HEK293T (cell line): ENCODE data around the gene FADD.
"Not testable (repeated sequence)": the region's sequence is repeated elsewhere in the genome, so short reads cannot be mapped to it uniquely, and the experiment has no call there.

ENCODE experiments used
- CTCF ChIA-PET: fragments of 350-600 bp; formaldehyde crosslinking; extraction: SDS; loops from one replicate; lab custom pipeline; 2021; ENCODE audit warnings: antibody characterized with exemption, inconsistent platforms; lab: Yijun Ruan, JAX
- POLR2A ChIA-PET: fragments of 350-600 bp; formaldehyde crosslinking; extraction: SDS; loops from one replicate; lab custom pipeline; 2020; ENCODE audit warnings: antibody characterized with exemption, inconsistent platforms; lab: Yijun Ruan, JAX
- DNase-seq: peaks from one replicate; pipeline ENCODE4 v3.0.0; 2012; ENCODE audit warnings: mixed read lengths; ENCODE audit errors: extremely low spot score
- ARNT ChIP-seq: fragments of 450-650 bp; IDR thresholded peaks from 2 replicates; pipeline ENCODE4 v1.6.1; 2017; ENCODE audit warnings: mild to moderate bottlenecking
- BHLHE40 ChIP-seq: fragments of 450-650 bp; IDR thresholded peaks from 2 replicates; pipeline ENCODE4 v1.6.1; 2016; ENCODE audit warnings: mild to moderate bottlenecking, moderate library complexity, borderline replicate concordance
- CTBP1 ChIP-seq: fragments of 450-650 bp; IDR thresholded peaks from 2 replicates; pipeline ENCODE4 v1.6.1; 2016; ENCODE audit warnings: borderline replicate concordance
- ELF4 ChIP-seq: fragments of 450-650 bp; IDR thresholded peaks from 2 replicates; pipeline ENCODE4 v1.6.1; 2017; ENCODE audit warnings: antibody characterized with exemption
- FOXA1 ChIP-seq: fragments of 450-650 bp; IDR thresholded peaks from 2 replicates; pipeline ENCODE4 v1.6.1; 2016; ENCODE audit warnings: mild to moderate bottlenecking
- FOXK2 ChIP-seq: fragments of 450-650 bp; IDR thresholded peaks from 2 replicates; pipeline ENCODE4 v1.6.1; 2016; ENCODE audit warnings: mild to moderate bottlenecking
- FOXM1 ChIP-seq: fragments of 450-650 bp; IDR thresholded peaks from 2 replicates; pipeline ENCODE4 v1.6.1; 2017; ENCODE audit warnings: mild to moderate bottlenecking, borderline replicate concordance
- HDGF ChIP-seq: fragments of 450-650 bp; IDR thresholded peaks from 2 replicates; pipeline ENCODE4 v1.6.1; 2017; ENCODE audit warnings: antibody characterized with exemption, borderline replicate concordance
- L3MBTL2 ChIP-seq: fragments of 450-650 bp; conservative IDR thresholded peaks from 2 replicates; pipeline ENCODE4 v1.6.1; 2016; ENCODE audit warnings: mild to moderate bottlenecking
- LEF1 ChIP-seq: fragments of 450-650 bp; IDR thresholded peaks from 2 replicates; pipeline ENCODE4 v1.6.1; 2017; ENCODE audit warnings: mild to moderate bottlenecking, borderline replicate concordance
- NFRKB ChIP-seq: fragments of 450-650 bp; IDR thresholded peaks from 2 replicates; pipeline ENCODE4 v1.6.1; 2016; ENCODE audit warnings: mild to moderate bottlenecking, moderate library complexity
- PKNOX1 ChIP-seq: fragments of 450-650 bp; IDR thresholded peaks from 2 replicates; pipeline ENCODE4 v1.6.1; 2016
- SP1 ChIP-seq: fragments of 450-650 bp; IDR thresholded peaks from 2 replicates; pipeline ENCODE4 v1.6.1; 2017
- SUZ12 ChIP-seq: fragments of 450-650 bp; IDR thresholded peaks from 2 replicates; pipeline ENCODE4 v1.6.1; 2016; ENCODE audit warnings: mild to moderate bottlenecking
- TARDBP ChIP-seq: fragments of 450-650 bp; IDR thresholded peaks from 2 replicates; pipeline ENCODE4 v1.6.1; 2016
- ZNF384 ChIP-seq: fragments of 450-650 bp; IDR thresholded peaks from 2 replicates; pipeline ENCODE4 v1.6.1; 2016

The FADD gene

GRCh38 chr11:70192666-70193410 lies 10.3 kb upstream of the FADD start:
- CTCF ChIA-PET = interaction anchor here (0.6 to 1.2 kb wide), 2 partner anchors 274 to 483 kb away, joined by 4 to 7 read pairs; no protein-coding TSS in a partner anchor
- POLR2A ChIA-PET = no interaction called here
- TF ChIP-seq BHLHE40 (no peak), TARDBP (no peak), ELF4 (no peak), SP1 (no peak), FOXM1 (no peak), PKNOX1 (no peak), NFRKB (no peak), SUZ12 (no peak), FOXA1 (no peak), HDGF (no peak), LEF1 (no peak), CTBP1 (no peak), ARNT (no peak), FOXK2 (no peak), L3MBTL2 (no peak), ZNF384 (no peak)
- no peak for DNase-seq

GRCh38 chr11:70193411-70194292 lies 9.4 kb upstream of the FADD start:
- POLR2A ChIA-PET = no interaction called here
- no peak for DNase-seq
- CTCF ChIA-PET = interaction anchor here (0.6 kb wide), 1 partner anchor 484 kb away, joined by 4 read pairs; no protein-coding TSS in a partner anchor
- TF ChIP-seq LEF1 (no peak), BHLHE40 (no peak), L3MBTL2 (no peak), FOXK2 (no peak), TARDBP (no peak), PKNOX1 (no peak), NFRKB (no peak), SUZ12 (no peak), ZNF384 (no peak), SP1 (no peak), ELF4 (no peak), ARNT (no peak), FOXA1 (no peak), CTBP1 (no peak)

- ChIA-PET POLR2A (no interaction called here), CTCF (no interaction called here)
- DNase-seq = no peak
- TF ChIP-seq SUZ12 = no peak
- TF ChIP-seq LEF1 = no peak
- no peak for TF ChIP-seq ELF4
- no peak for TF ChIP-seq FOXM1
- no peak for TF ChIP-seq HDGF
- no peak for TF ChIP-seq BHLHE40
- no peak for TF ChIP-seq L3MBTL2
- TF ChIP-seq CTBP1 = no peak
- TF ChIP-seq FOXA1 = no peak
- TF ChIP-seq FOXK2 = no peak
- no peak for TF ChIP-seq NFRKB
- TF ChIP-seq SP1 = no peak
- TF ChIP-seq ARNT = no peak
- no peak for TF ChIP-seq TARDBP
- TF ChIP-seq PKNOX1 = no peak
- no peak for TF ChIP-seq ZNF384
Measured at GRCh38 chr11:70194792-70195791, 8.0 kb upstream of the FADD start.

- ChIA-PET CTCF (no interaction called here), POLR2A (no interaction called here)
- TF ChIP-seq L3MBTL2 = no peak
- no peak for TF ChIP-seq SUZ12
- TF ChIP-seq PKNOX1 = no peak
- no peak for TF ChIP-seq NFRKB
- TF ChIP-seq FOXM1 = no peak
- TF ChIP-seq ZNF384 = no peak
- no peak for TF ChIP-seq BHLHE40
- no peak for TF ChIP-seq CTBP1
- DNase-seq = no peak
Measured at GRCh38 chr11:70200212-70200844, 2.8 kb upstream of the FADD start.

- CTCF ChIA-PET, POLR2A ChIA-PET: not testable (repeated sequence)
Measured at GRCh38 chr11:70201047-70201446, 2.0 kb upstream of the FADD start.

More at GRCh38 chr11:70201047-70201446, 2.0 kb upstream of the FADD start:
- DNase-seq = not testable (repeated sequence)
